Putamen (tissue), 1 donor: ENCODE measurements around the gene IL24.

ENCODE experiments used
- DNase-seq: peaks from one replicate; pipeline ENCODE4 v3.0.0-alpha.2; 2016; ENCODE audit warnings: low spot score

Gene IL24

GRCh38 chr1:206925106-206925736 is 28.0 kb downstream of the IL24 start:
- no peak for DNase-seq

GRCh38 chr1:206926286-206926685 is 29.0 kb downstream of the IL24 start:
- DNase-seq, result no peak

- no peak for DNase-seq
Measured at GRCh38 chr1:206929524-206929923, 32.3 kb downstream of the IL24 start.

GRCh38 chr1:206930210-206930798 is 33.1 kb downstream of the IL24 start:
- peak; percentile 23 for DNase-seq

GRCh38 chr1:206931709-206932108 is 34.5 kb downstream of the IL24 start:
- no peak for DNase-seq

GRCh38 chr1:206932177-206932576 is 34.9 kb downstream of the IL24 start:
- DNase-seq, result no peak

- DNase-seq, result no peak
Measured at GRCh38 chr1:206933333-206933945, 36.2 kb downstream of the IL24 start.

- DNase-seq, result no peak
Measured at GRCh38 chr1:206935491-206936067, 38.3 kb downstream of the IL24 start.

GRCh38 chr1:206937425-206937824 is 40.2 kb downstream of the IL24 start:
- no peak for DNase-seq

GRCh38 chr1:206939131-206939530 is 41.9 kb downstream of the IL24 start:
- DNase-seq, result no peak

GRCh38 chr1:206939841-206940587 is 42.8 kb downstream of the IL24 start:
- DNase-seq, result no peak

- DNase-seq, result no peak
Measured at GRCh38 chr1:206940588-206940936, 43.3 kb downstream of the IL24 start.

- no peak for DNase-seq
Measured at GRCh38 chr1:206941766-206942418, 44.6 kb downstream of the IL24 start.

- no peak for DNase-seq
Measured at GRCh38 chr1:206944703-206945102, 47.5 kb downstream of the IL24 start.

GRCh38 chr1:206945779-206946178 is 48.5 kb downstream of the IL24 start:
- no peak for DNase-seq

- no peak for DNase-seq
Measured at GRCh38 chr1:206946261-206946660, 49.0 kb downstream of the IL24 start, which contains the start of gene PIGR. PIGR (minus strand) TSS chr1:206946466; CDS start chr1:206940531, 5,935 bp downstream.

- no peak for DNase-seq
Measured at GRCh38 chr1:206947255-206947654, 50.0 kb downstream of the IL24 start.

- DNase-seq, result peak; percentile 25
Measured at GRCh38 chr1:206949208-206949607, 52.0 kb downstream of the IL24 start.

GRCh38 chr1:206949641-206950040 is 52.4 kb downstream of the IL24 start:
- DNase-seq, result no peak

- no peak for DNase-seq
Measured at GRCh38 chr1:206951318-206952100, 54.3 kb downstream of the IL24 start.

- no peak for DNase-seq
Measured at GRCh38 chr1:206952171-206952570, 54.9 kb downstream of the IL24 start.
